VCaP (cell line): Measurements from ENCODE around the gene TFR2.

ENCODE experiments used
- H3K27ac ChIP-seq: fragments of 450-650 bp; 2 replicates; pipeline ENCODE4 v1.5.1; 2017
- TF ChIP-seq, protein P1 (sequence below): fragments of 450-650 bp; conservative IDR thresholded peaks from 2 replicates; pipeline ENCODE4 v1.5.1; 2017; ENCODE audit warnings: mild to moderate bottlenecking, moderate library complexity

The TFR2 gene

GRCh38 chr7:100681491-100682227 is 40.3 kb upstream of the TFR2 start:
- TF ChIP-seq, protein P1, sequence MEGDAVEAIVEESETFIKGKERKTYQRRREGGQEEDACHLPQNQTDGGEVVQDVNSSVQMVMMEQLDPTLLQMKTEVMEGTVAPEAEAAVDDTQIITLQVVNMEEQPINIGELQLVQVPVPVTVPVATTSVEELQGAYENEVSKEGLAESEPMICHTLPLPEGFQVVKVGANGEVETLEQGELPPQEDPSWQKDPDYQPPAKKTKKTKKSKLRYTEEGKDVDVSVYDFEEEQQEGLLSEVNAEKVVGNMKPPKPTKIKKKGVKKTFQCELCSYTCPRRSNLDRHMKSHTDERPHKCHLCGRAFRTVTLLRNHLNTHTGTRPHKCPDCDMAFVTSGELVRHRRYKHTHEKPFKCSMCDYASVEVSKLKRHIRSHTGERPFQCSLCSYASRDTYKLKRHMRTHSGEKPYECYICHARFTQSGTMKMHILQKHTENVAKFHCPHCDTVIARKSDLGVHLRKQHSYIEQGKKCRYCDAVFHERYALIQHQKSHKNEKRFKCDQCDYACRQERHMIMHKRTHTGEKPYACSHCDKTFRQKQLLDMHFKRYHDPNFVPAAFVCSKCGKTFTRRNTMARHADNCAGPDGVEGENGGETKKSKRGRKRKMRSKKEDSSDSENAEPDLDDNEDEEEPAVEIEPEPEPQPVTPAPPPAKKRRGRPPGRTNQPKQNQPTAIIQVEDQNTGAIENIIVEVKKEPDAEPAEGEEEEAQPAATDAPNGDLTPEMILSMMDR, result no peak
- no peak overlapping the region for H3K27ac ChIP-seq

DNA sequence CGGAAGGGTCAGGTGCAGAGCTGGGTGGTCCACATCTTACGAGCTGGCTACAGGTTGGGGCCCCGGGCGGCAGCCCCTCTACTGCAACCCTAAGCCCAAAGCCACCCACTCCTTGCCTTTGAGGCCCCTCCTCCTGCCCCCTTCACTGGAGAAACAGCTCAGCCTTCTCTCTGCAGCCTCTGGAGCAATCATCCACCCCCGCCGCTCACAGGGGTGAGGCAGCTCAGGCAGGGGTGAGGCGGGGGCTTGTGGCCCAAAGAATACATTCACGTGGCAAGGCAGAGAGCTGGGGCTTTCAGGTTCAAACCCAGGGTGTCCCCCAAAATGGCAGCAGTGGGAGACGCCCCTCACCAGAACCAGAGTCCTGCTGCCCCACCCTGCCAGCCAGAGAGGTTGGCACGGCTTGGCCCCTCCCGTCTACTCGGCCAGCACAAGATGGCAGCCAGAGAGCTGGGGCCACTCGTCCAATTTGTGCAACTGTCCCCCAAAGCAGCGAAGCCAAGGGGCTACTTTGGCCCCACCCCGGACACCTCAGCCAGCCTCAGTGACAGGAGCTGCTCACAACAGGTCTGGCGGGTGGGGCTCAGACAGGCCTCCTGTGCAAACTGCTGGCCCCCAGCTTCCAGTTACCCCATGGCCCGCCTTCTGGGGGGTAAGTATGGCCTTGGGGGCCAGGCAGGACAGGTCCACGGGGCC is 39.4 kb upstream of the TFR2 start:
- peak overlapping the region; percentile 96 for H3K27ac ChIP-seq
- TF ChIP-seq, protein P1, result no peak

DNA sequence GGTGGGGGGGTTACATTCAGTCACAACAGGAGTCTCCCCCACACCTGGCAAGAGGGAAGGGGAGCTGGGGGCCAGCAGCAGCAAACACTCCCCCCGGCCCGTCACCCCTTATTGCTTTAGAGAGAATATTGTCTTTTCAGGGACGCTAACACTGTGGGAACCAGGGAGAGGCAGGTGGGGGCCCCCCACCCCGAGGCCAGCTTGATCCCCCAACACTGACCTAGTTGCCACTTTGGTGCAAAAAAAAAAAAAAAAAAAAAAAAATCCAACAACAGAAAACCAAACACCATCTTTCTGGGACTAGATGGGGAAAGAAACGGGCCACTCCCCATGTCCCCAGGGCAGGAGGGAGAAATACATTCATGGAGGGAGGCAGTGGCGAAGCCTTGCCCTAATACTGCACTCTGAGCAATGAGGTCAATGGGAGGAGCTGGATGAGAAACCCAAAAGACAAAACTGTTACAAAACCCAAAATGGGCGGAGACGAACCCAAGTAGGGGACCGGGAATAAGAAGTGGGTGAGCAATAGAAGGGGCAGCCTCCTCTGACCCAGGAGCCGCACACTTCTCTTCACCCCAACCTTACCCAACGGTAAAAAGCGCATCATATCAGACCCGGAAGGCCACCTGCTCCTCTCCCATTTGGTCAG is 38.7 kb upstream of the TFR2 start:
- peak overlapping the region; percentile 96 for H3K27ac ChIP-seq
- TF ChIP-seq, protein P1, result no peak

DNA sequence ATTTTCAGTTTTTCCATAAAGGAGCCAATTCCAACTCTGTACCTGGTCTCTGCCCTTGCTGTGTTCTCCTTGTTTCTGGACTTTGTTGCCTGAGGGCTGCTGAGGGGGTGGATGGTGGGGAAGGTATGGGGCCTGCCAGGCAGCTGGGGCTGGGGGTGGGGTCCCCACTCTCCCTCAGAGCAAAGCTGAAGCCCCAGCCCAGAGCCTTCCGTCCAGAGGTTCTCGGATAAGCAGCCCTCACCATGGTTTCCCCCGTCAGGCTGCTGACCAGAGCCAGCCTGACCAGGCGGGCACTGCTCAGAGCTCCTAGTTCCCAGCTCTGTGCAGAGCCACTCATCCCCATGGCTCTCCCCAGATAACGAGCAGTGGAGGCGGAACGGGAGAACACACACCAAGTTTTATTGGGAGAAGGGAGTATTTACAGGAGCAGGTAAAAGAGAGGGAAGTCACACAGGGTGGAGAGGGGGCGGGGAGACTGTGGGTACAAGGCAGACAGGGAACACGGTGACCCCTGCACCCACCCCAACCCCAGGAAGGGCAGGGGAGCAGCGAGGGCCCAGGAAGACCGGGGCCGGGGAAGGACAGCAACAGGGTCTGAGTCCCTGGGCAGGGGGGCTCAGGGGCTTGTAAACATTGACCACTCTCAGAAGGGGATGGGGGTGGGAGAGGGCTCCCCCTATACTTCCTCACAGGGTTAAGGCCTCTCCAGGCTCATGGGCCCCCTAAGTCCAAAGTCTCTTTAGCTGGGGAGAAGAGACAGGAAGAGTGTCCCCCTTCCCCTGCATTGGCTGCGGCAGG is 38.0 kb upstream of the TFR2 start:
- TF ChIP-seq, protein P1, result no peak
- H3K27ac ChIP-seq, result peak overlapping the region; percentile 96

DNA sequence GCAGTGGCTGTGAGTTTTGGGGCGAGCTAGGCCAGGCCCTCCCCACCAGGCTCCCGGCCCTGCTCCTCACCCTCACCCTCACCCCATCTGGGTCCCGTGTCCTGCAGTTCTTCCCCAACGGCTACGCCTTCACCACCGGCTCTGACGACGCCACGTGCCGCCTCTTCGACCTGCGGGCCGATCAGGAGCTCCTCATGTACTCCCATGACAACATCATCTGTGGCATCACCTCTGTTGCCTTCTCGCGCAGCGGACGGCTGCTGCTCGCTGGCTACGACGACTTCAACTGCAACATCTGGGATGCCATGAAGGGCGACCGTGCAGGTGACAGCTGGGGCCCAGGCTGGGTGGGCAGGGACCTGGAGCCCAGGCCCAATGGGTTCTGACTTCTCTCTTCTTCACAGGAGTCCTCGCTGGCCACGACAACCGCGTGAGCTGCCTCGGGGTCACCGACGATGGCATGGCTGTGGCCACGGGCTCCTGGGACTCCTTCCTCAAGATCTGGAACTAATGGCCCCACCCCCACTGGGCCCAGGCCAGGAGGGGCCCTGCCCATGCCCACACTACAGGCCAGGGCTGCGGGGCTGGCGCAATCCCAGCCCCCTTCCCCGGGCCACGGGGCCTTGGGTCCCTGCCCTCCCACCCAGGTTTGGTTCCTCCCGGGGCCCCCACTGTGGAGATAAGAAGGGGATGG is 37.1 kb upstream of the TFR2 start:
- peak overlapping the region; percentile 96 for H3K27ac ChIP-seq
- TF ChIP-seq, protein P1, result no peak

DNA sequence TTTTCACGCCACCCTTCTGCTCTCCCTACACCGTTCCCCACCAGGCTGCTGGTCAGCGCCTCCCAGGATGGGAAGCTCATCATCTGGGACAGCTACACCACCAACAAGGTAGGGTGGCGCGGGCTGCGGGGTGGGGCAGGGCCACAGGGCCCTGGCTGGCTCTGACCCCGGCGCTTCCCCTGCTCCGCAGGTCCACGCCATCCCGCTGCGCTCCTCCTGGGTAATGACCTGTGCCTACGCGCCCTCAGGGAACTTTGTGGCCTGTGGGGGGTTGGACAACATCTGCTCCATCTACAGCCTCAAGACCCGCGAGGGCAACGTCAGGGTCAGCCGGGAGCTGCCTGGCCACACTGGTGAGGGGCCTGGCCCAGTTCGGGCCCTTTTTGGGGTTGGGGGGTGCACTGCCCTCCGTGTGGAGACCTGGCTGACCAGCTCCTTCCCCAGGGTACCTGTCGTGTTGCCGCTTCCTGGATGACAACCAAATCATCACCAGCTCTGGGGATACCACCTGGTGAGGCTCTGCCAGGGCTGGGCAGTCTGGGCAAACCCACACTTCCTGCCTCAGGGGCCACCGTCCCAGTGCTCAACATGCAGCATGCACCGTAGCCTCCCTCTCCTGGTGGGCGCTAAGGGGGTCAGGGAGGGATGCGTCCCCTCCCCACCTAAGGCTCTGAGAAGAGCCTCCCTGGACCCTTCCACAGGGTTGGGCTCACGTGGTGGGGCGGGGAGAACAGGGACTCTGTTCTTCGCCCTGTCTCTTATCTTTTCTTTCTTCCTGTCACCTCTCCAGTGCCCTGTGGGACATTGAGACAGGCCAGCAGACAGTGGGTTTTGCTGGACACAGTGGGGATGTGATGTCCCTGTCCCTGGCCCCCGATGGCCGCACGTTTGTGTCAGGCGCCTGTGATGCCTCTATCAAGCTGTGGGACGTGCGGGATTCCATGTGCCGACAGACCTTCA is 36.2 kb upstream of the TFR2 start:
- TF ChIP-seq, protein P1, result no peak
- H3K27ac ChIP-seq, result peak overlapping the region; percentile 96
